Measurements from ENCODE around the gene ZNF646.
A peak's percentile ranks its signal among the peaks of the same experiment; 100 is the strongest.

- TF ChIP-seq CTCF (IDR thresholded peaks at IDR 0.05; ENCODE audit: low read depth, low read length) = no peak
- TF ChIP-seq MYC (IDR thresholded peaks at IDR 0.05; ENCODE audit: low read depth, low read length) = peak; percentile 87
- peak; percentile 91 for TF ChIP-seq POLR2A (IDR thresholded peaks at IDR 0.05; ENCODE audit: extremely low read depth, insufficient read length)
- peak; percentile 45; the same call in 1 of the 2 replicates for TF ChIP-seq MAX (IDR thresholded peaks at IDR 0.05; ENCODE audit: low read depth, low read length)
Measured at GRCh38 chr16:31073970-31074813, at the start of gene ZNF646, which contains the start of gene ZNF668.
